ENCODE measurements around the gene NRDE2. TPM values are rescaled to one million over a fixed set of nuclear protein-coding genes. Genes with fewer than 3 reads are reported as not detected.

The NRDE2 gene
- total RNA-seq, 1 experiment from 2014 or later = 12.1 TPM

- CTCF ChIA-PET = no interaction called here
- peaks cover 4% of the 10 kb centered on the region for H3K9me3 Mint-ChIP-seq
- H3K4me3 Mint-ChIP-seq = no peak overlapping the region
- no peaks in the 10 kb centered on the region; the same call in 1 of the 2 replicates for H3K27me3 Mint-ChIP-seq (ENCODE audit: low read depth)
- ATAC-seq (no peak), DNase-seq (ENCODE audit: low spot score) (no peak)
- no peak overlapping the region; the same call in 1 of the 2 replicates for H3K27ac Mint-ChIP-seq
- POLR2A ChIA-PET = no interaction called here
- TF ChIP-seq SOX15 (CRISPR knock-in tag; IDR thresholded peaks at IDR 0.05) (no peak), PRDM15 (CRISPR knock-in tag; IDR thresholded peaks at IDR 0.05) (no peak), GRHL2 (CRISPR knock-in tag; IDR thresholded peaks at IDR 0.05; ENCODE audit: insufficient replicate concordance, severe bottlenecking) (no peak), ZNF416 (CRISPR knock-in tag; IDR thresholded peaks at IDR 0.05) (no peak), MAX (CRISPR knock-in tag; IDR thresholded peaks at IDR 0.05) (no peak), TCF7 (CRISPR knock-in tag; IDR thresholded peaks at IDR 0.05; ENCODE audit: low read depth) (no peak), USF1 (CRISPR knock-in tag; IDR thresholded peaks at IDR 0.05) (no peak), JUN (CRISPR knock-in tag; IDR thresholded peaks at IDR 0.05) (no peak), IRF1 (CRISPR knock-in tag; IDR thresholded peaks at IDR 0.05) (no peak), HMGXB4 (CRISPR knock-in tag; IDR thresholded peaks at IDR 0.05) (no peak), ATF1 (CRISPR knock-in tag; IDR thresholded peaks at IDR 0.05) (no peak), ZMAT4 (CRISPR knock-in tag; IDR thresholded peaks at IDR 0.05) (no peak), TP53 (CRISPR knock-in tag; IDR thresholded peaks at IDR 0.05) (no peak), NR2C2 (CRISPR knock-in tag; IDR thresholded peaks at IDR 0.05) (no peak)
- H3K36me3 Mint-ChIP-seq = peaks cover 14% of the 10 kb centered on the region
- H3K4me1 Mint-ChIP-seq = peaks cover 54% of the 10 kb centered on the region
Observed at GRCh38 chr14:90304502-90304901, 27.2 kb downstream of the NRDE2 start.

GRCh38 chr14:90303473-90303872 is 28.3 kb downstream of the NRDE2 start:
- H3K27me3 Mint-ChIP-seq (ENCODE audit: low read depth) = no peaks in the 10 kb centered on the region; the same call in 1 of the 2 replicates
- H3K4me3 Mint-ChIP-seq = peak overlapping the region; percentile 14
- CTCF ChIA-PET = interaction anchor here (0.6 to 1.7 kb wide), 5 partner anchors 14 to 875 kb away, joined by 3 to 8 read pairs (median 5); no protein-coding TSS in a partner anchor
- DNase-seq (ENCODE audit: low spot score) = no peak
- H3K4me1 Mint-ChIP-seq = peaks cover 54% of the 10 kb centered on the region
- peak overlapping the region; percentile 67 for H3K27ac Mint-ChIP-seq
- peak; percentile 14; the same call in 1 of the 2 replicates for ATAC-seq
- POLR2A ChIA-PET = no interaction called here
- H3K36me3 Mint-ChIP-seq = peaks cover 20% of the 10 kb centered on the region
- peaks cover 4% of the 10 kb centered on the region for H3K9me3 Mint-ChIP-seq
- TF ChIP-seq RELA (CRISPR knock-in tag; IDR thresholded peaks at IDR 0.05; ENCODE audit: borderline replicate concordance) (no peak), ZNF121 (CRISPR knock-in tag; IDR thresholded peaks at IDR 0.05) (no peak), NR3C1 (CRISPR knock-in tag; conservative IDR thresholded peaks at IDR 0.05; ENCODE audit: low read depth) (no peak), ZBTB21 (CRISPR knock-in tag; IDR thresholded peaks at IDR 0.05; ENCODE audit: borderline replicate concordance) (no peak), E2F1 (CRISPR knock-in tag; IDR thresholded peaks at IDR 0.05) (no peak), ETV6 (CRISPR knock-in tag; IDR thresholded peaks at IDR 0.05) (no peak), ZNF396 (CRISPR knock-in tag; IDR thresholded peaks at IDR 0.05; ENCODE audit: borderline replicate concordance) (no peak), GRHL2 (CRISPR knock-in tag; IDR thresholded peaks at IDR 0.05; ENCODE audit: insufficient replicate concordance, severe bottlenecking) (no peak), ZNF512 (CRISPR knock-in tag; IDR thresholded peaks at IDR 0.05; ENCODE audit: borderline replicate concordance) (no peak), MXD4 (CRISPR knock-in tag; IDR thresholded peaks at IDR 0.05; ENCODE audit: borderline replicate concordance) (no peak), ZNF219 (CRISPR knock-in tag; IDR thresholded peaks at IDR 0.05; ENCODE audit: borderline replicate concordance) (no peak)
